COLO668 (cell line): Measurements from ENCODE around the gene C5orf58.

ENCODE experiments used
- DNase-seq: peaks from one replicate; lab custom pipeline; 2025; ENCODE audit not compliant: unreplicated experiment; lab: John Stamatoyannopoulos, UW

Gene C5orf58

GRCh38 chr5:170278611-170279458 is 46.0 kb downstream of the C5orf58 start:
- no peak for DNase-seq

GRCh38 chr5:170279459-170279817 is 46.7 kb downstream of the C5orf58 start:
- no peak for DNase-seq

- DNase-seq = no peak
These were observed 47.3 kb downstream of the C5orf58 start for GRCh38 chr5:170280011-170280493.

GRCh38 chr5:170283296-170283695 is 50.5 kb downstream of the C5orf58 start:
- no peak for DNase-seq

GRCh38 chr5:170284231-170284630 is 51.4 kb downstream of the C5orf58 start:
- no peak for DNase-seq

GRCh38 chr5:170285181-170285580 is 52.4 kb downstream of the C5orf58 start:
- DNase-seq = no peak

GRCh38 chr5:170286386-170286925 is 53.7 kb downstream of the C5orf58 start:
- DNase-seq = no peak

GRCh38 chr5:170287532-170287931 is 54.7 kb downstream of the C5orf58 start:
- DNase-seq = no peak

GRCh38 chr5:170288151-170288550 is 55.4 kb downstream of the C5orf58 start:
- DNase-seq = no peak

- no peak for DNase-seq
These were observed 55.8 kb downstream of the C5orf58 start for GRCh38 chr5:170288551-170288950.

- DNase-seq = no peak
These were observed 56.3 kb downstream of the C5orf58 start for GRCh38 chr5:170289121-170289520.

- DNase-seq = no peak
These were observed 57.0 kb downstream of the C5orf58 start for GRCh38 chr5:170289764-170290163.

GRCh38 chr5:170290498-170290897 is 57.7 kb downstream of the C5orf58 start:
- no peak for DNase-seq

- DNase-seq = no peak
These were observed 59.7 kb downstream of the C5orf58 start for GRCh38 chr5:170292179-170293104.

- DNase-seq = no peak
These were observed 60.5 kb downstream of the C5orf58 start for GRCh38 chr5:170293273-170293672.

GRCh38 chr5:170294057-170294456 is 61.3 kb downstream of the C5orf58 start:
- no peak for DNase-seq

GRCh38 chr5:170294556-170294955 is 61.8 kb downstream of the C5orf58 start:
- DNase-seq = no peak
